HL-60 (cell line): ENCODE data around the gene PPP2R5D.

Source experiments
- DNase-seq, 2 experiments: peaks; one replicate each; pipeline ENCODE4 v3.0.0-alpha.2; 2010 to 2020; ENCODE audit warnings: low read depth in 1 of 2, low spot score in 1 of 2
- H3K27ac ChIP-seq: fragments of 250-450 bp; sonication (Bioruptor Pico); replicated peaks from 2 replicates; pipeline ENCODE4 v1.5.1; 2020; ENCODE audit warnings: mild to moderate bottlenecking, moderate library complexity
- H3K27me3 ChIP-seq: fragments of 250-450 bp; sonication (Bioruptor Pico); 2 replicates; pipeline ENCODE4 v1.5.1; 2021; ENCODE audit warnings: mild to moderate bottlenecking, moderate library complexity; ENCODE audit not compliant: insufficient read depth, poor library complexity, severe bottlenecking
- H3K4me3 ChIP-seq: replicated peaks from 2 replicates; pipeline ENCODE4 v1.5.1; 2011; ENCODE audit warnings: mild to moderate bottlenecking, control low read depth, low read length; ENCODE audit not compliant: insufficient read depth
- CTCF ChIP-seq: IDR thresholded peaks from one replicate; pipeline ENCODE4 v1.5.1; 2011; ENCODE audit warnings: low read length, control low read depth, inconsistent platforms; ENCODE audit not compliant: insufficient read depth
- GABPA ChIP-seq: IDR thresholded peaks from 2 replicates; pipeline ENCODE4 v1.6.1; 2012; ENCODE audit warnings: low read depth
- POLR2AphosphoS5 ChIP-seq: IDR thresholded peaks from 2 replicates; pipeline ENCODE4 v1.6.1; 2012; ENCODE audit warnings: low read depth
- SPI1 ChIP-seq: IDR thresholded peaks from 2 replicates; pipeline ENCODE4 v1.6.1; 2012; ENCODE audit warnings: low read depth, mild to moderate bottlenecking, borderline replicate concordance
- TF ChIP-seq, protein P1 (sequence below): IDR thresholded peaks from 2 replicates; pipeline ENCODE4 v1.6.1; 2012; ENCODE audit warnings: low read depth; ENCODE audit not compliant: insufficient replicate concordance

Gene PPP2R5D

GRCh38 chr6:43014434-43014909 is 30.1 kb downstream of the PPP2R5D start:
- peak overlapping the region; percentile 70 for H3K27ac ChIP-seq
- H3K4me3 ChIP-seq = peak overlapping the region; percentile 94
- TF ChIP-seq SPI1 (no peak), CTCF (no peak), POLR2AphosphoS5 (no peak), GABPA (no peak)
- TF ChIP-seq, protein P1, sequence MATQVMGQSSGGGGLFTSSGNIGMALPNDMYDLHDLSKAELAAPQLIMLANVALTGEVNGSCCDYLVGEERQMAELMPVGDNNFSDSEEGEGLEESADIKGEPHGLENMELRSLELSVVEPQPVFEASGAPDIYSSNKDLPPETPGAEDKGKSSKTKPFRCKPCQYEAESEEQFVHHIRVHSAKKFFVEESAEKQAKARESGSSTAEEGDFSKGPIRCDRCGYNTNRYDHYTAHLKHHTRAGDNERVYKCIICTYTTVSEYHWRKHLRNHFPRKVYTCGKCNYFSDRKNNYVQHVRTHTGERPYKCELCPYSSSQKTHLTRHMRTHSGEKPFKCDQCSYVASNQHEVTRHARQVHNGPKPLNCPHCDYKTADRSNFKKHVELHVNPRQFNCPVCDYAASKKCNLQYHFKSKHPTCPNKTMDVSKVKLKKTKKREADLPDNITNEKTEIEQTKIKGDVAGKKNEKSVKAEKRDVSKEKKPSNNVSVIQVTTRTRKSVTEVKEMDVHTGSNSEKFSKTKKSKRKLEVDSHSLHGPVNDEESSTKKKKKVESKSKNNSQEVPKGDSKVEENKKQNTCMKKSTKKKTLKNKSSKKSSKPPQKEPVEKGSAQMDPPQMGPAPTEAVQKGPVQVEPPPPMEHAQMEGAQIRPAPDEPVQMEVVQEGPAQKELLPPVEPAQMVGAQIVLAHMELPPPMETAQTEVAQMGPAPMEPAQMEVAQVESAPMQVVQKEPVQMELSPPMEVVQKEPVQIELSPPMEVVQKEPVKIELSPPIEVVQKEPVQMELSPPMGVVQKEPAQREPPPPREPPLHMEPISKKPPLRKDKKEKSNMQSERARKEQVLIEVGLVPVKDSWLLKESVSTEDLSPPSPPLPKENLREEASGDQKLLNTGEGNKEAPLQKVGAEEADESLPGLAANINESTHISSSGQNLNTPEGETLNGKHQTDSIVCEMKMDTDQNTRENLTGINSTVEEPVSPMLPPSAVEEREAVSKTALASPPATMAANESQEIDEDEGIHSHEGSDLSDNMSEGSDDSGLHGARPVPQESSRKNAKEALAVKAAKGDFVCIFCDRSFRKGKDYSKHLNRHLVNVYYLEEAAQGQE = no peak
- H3K27me3 ChIP-seq = no peaks in the 10 kb centered on the region
- no peak for DNase-seq

DNA sequence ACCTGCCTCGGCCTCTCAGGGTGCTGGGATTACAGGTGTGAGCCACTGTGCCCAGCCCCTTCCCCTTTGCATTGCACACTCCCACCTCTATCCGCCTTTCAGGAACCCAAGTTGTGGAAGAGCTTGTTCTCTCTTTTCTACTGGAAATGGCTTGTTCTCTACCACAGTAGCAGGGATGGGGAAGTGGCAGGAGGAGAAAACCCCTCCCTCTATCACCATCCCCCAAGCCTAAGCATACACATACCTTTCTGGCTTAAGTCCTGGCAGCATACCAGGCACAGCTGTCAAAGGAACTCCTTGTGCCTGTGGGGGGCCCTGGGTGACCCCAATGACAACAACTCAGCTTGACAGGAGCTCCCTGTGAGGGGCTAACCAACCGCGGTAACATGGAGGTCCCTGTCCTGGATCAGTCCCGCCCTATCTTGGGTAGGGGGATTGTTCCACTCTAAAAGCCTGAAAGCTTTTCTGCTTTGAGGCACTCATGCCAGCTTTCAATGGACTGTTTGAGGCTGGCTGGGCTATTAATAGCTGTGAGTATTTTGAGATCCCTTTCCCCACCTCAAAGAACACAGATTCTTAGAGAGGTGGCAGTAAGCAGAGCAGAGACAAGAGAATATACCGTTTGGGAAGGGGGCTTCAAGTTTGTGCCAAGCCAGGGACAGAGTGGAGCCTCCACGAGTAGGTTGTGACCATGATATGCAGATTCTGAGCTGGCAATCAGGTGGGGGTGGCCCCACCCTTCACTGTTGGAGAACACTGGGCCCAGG is 32.0 kb downstream of the PPP2R5D start:
- TF ChIP-seq CTCF (no peak), SPI1 (peak; percentile 89), POLR2AphosphoS5 (no peak), GABPA (no peak)
- TF ChIP-seq, protein P1 = no peak
- peak overlapping the region; percentile 13; the same call in 1 of the 2 replicates for H3K4me3 ChIP-seq
- H3K27ac ChIP-seq = peak overlapping the region; percentile 56
- no peaks in the 10 kb centered on the region for H3K27me3 ChIP-seq
- DNase-seq = peak in 1 of 2 experiments; percentile 73

DNA sequence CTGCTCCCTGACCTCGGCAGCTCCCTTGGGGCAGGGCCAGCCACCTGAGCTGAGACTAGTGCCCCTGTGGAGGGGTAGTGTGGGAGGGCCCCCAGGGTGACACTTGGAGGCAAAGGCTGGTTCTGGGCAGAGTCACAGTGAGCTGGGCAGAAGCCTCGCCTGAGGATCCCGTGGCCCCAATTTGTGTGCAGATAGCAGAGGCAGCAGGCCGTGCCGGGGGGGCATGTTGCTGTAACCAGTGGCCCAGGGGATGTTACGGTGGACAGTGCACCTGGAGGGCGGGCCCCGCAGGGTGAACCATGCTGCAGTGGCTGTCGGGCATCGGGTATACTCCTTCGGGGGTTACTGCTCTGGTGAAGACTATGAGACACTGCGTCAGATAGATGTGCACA is 32.6 kb downstream of the PPP2R5D start:
- TF ChIP-seq GABPA (no peak), SPI1 (no peak), CTCF (no peak)
- TF ChIP-seq, protein P1 = no peak
- Histone ChIP-seq H3K27me3 (no peaks in the 10 kb centered on the region), H3K27ac (peak overlapping the region; percentile 56), H3K4me3 (no peak overlapping the region)
- no peak for DNase-seq
